Natural killer cell (primary cell): Measurements from ENCODE around the gene RARS1. TPM values are rescaled to one million over a fixed set of nuclear protein-coding genes. Genes with fewer than 3 reads are reported as not detected.

ENCODE experiments used
- ATAC-seq, 3 donors: fragments of 150-1000 bp in 2 of 3; fragments of 200-7000 bp in 1 of 3; cut with Tn5 transposase; 1 replicate in 1 of 3; 2 replicates in 2 of 3; pipeline ENCODE4 v1.10.0; 2021; ENCODE audit warnings: mild to moderate bottlenecking in 2 of 3, moderate library complexity in 2 of 3
- DNase-seq, 2 donors: peaks; one replicate each; pipeline versions ENCODE4 v3.0.0 to v3.0.0-alpha.2; 2013 to 2021; ENCODE audit warnings: mixed read lengths in 1 of 2
- H3K27ac ChIP-seq: one replicate; pipeline ENCODE4 v1.5.1; 2013; ENCODE audit warnings: mild to moderate bottlenecking, low read length
- H3K27me3 ChIP-seq: one replicate; pipeline ENCODE4 v1.6.1; 2013; ENCODE audit warnings: low read length; ENCODE audit not compliant: control insufficient read depth, insufficient read depth
- H3K36me3 ChIP-seq: one replicate; pipeline ENCODE4 v1.6.1; 2013; ENCODE audit warnings: low read length; ENCODE audit not compliant: control insufficient read depth, insufficient read depth
- H3K4me1 ChIP-seq: one replicate; pipeline ENCODE4 v1.6.1; 2013; ENCODE audit warnings: low read length; ENCODE audit not compliant: control insufficient read depth, insufficient read depth
- H3K4me3 ChIP-seq: one replicate; pipeline ENCODE4 v1.5.1; 2013; ENCODE audit warnings: low read length
- H3K9me3 ChIP-seq: one replicate; pipeline ENCODE4 v1.6.1; 2013; ENCODE audit warnings: low read length; ENCODE audit not compliant: control insufficient read depth, insufficient read depth
- H3K27ac Mint-ChIP-seq, 2 donors: one replicate each; pipeline ENCODE4 v1.8.0; 2022; ENCODE audit warnings: mild to moderate bottlenecking in 2 of 2, mixed read lengths in 2 of 2, moderate library complexity in 1 of 2
- H3K27me3 Mint-ChIP-seq, 2 donors: one replicate each; pipeline ENCODE4 v1.8.0; 2022; ENCODE audit warnings: low read depth in 2 of 2, mixed read lengths in 2 of 2
- H3K36me3 Mint-ChIP-seq: one replicate; pipeline ENCODE4 v1.8.0; 2022; ENCODE audit warnings: mixed read lengths
- H3K4me1 Mint-ChIP-seq, 2 donors: one replicate each; pipeline ENCODE4 v1.8.0; 2022; ENCODE audit warnings: mixed read lengths in 2 of 2
- H3K4me3 Mint-ChIP-seq: one replicate; pipeline ENCODE4 v1.8.0; 2022; ENCODE audit warnings: mild to moderate bottlenecking, moderate library complexity, mixed read lengths
- H3K9me3 Mint-ChIP-seq, 2 donors: one replicate each; pipeline ENCODE4 v1.8.0; 2022; ENCODE audit warnings: mixed read lengths in 2 of 2
- CTCF ChIP-seq: fragments of 200-600 bp; IDR thresholded peaks from one replicate; pipeline ENCODE4 v1.8.0; 2022; ENCODE audit warnings: antibody characterized with exemption
- WGBS: methylation state at CpG from one replicate; pipeline ENCODE4 v1.1.7; 2013; ENCODE audit warnings: missing lambda C conversion rate; ENCODE audit not compliant: insufficient coverage; 5-methylcytosine and 5-hydroxymethylcytosine counted together
- intact Hi-C: fragments of 100-400 bp; cut with micrococcal nuclease; formaldehyde crosslinking; loops from one replicate; pipeline ENCODE4 v1.14.2; 2022
- total RNA-seq, 4 donors: library from RNA; stranded (reverse); fragments of 120-200 nt in 1 of 4; gene quantifications; one replicate each; pipeline versions ENCODE4 v1.2.3 to v1.2.4, GENCODE V29; 2013 to 2022

Gene RARS1
- total RNA-seq, 3 donors from 2014 or later (not counting 1 experiment from before 2014, with no cell fraction given), result 51.0 to 53.2 (median 52.5) TPM

- WGBS, result 93% methylated on average over 2 of the region's 2 CpGs
Measured at GRCh38 chr5:168449166-168449565, 37.1 kb upstream of the RARS1 start.

GRCh38 chr5:168451565-168451964, 34.7 kb upstream of the RARS1 start:
- H3K9me3 Mint-ChIP-seq, result no peaks in the 10 kb centered on the region
- H3K27me3 Mint-ChIP-seq, result peaks cover 0 to 3% of the 10 kb centered on the region in 2 donors
- Histone ChIP-seq H3K9me3 (no peaks in the 10 kb centered on the region), H3K4me1 (no peaks in the 10 kb centered on the region), H3K4me3 (no peak overlapping the region), H3K27me3 (no peaks in the 10 kb centered on the region), H3K36me3 (no peaks in the 10 kb centered on the region), H3K27ac (no peak overlapping the region)
- DNase-seq (no peak), ATAC-seq (no peak)
- no peaks in the 10 kb centered on the region for H3K36me3 Mint-ChIP-seq
- no peak for TF ChIP-seq CTCF
- H3K4me3 Mint-ChIP-seq, result no peak overlapping the region
- WGBS, result 89% methylated on average over 3 of the region's 3 CpGs
- intact Hi-C loops, result no loop called here
- H3K27ac Mint-ChIP-seq, result no peak overlapping the region
- no peaks in the 10 kb centered on the region for H3K4me1 Mint-ChIP-seq

More at GRCh38 chr5:168449166-168449565, 37.1 kb upstream of the RARS1 start:
- Mint-ChIP-seq H3K4me3 (no peak overlapping the region), H3K4me1 (no peaks in the 10 kb centered on the region), H3K36me3 (no peaks in the 10 kb centered on the region), H3K9me3 (no peaks in the 10 kb centered on the region), H3K27me3 (peaks cover 0 to 3% of the 10 kb centered on the region in 2 donors), H3K27ac (no peak overlapping the region)
- H3K36me3 ChIP-seq, result no peaks in the 10 kb centered on the region
- TF ChIP-seq CTCF, result no peak
- no peak for ATAC-seq
- no peak overlapping the region for H3K27ac ChIP-seq
- H3K27me3 ChIP-seq, result no peaks in the 10 kb centered on the region
- H3K4me1 ChIP-seq, result no peaks in the 10 kb centered on the region
- DNase-seq, result no peak
- intact Hi-C loops, result no loop called here
- no peak overlapping the region for H3K4me3 ChIP-seq
- no peaks in the 10 kb centered on the region for H3K9me3 ChIP-seq

- no peak overlapping the region for H3K4me3 ChIP-seq
- DNase-seq (no peak), ATAC-seq (peak in 1 of 3 donors; percentile 21)
- 93% methylated on average over 12 of the region's 12 CpGs for WGBS
- H3K27ac Mint-ChIP-seq, result no peak overlapping the region
- no peaks in the 10 kb centered on the region for H3K27me3 Mint-ChIP-seq
- no peaks in the 10 kb centered on the region for H3K36me3 ChIP-seq
- H3K27ac ChIP-seq, result no peak overlapping the region
- H3K36me3 Mint-ChIP-seq, result no peaks in the 10 kb centered on the region
- intact Hi-C loops, result no loop called here
- H3K9me3 Mint-ChIP-seq, result no peaks in the 10 kb centered on the region
- H3K4me1 Mint-ChIP-seq, result no peaks in the 10 kb centered on the region
- H3K4me3 Mint-ChIP-seq, result no peak overlapping the region
- H3K4me1 ChIP-seq, result no peaks in the 10 kb centered on the region
- no peak for TF ChIP-seq CTCF
- H3K27me3 ChIP-seq, result no peaks in the 10 kb centered on the region
- no peaks in the 10 kb centered on the region for H3K9me3 ChIP-seq
Measured at GRCh38 chr5:168455201-168455600, 31.1 kb upstream of the RARS1 start.

GRCh38 chr5:168457542-168457941, 28.7 kb upstream of the RARS1 start:
- H3K36me3 ChIP-seq, result no peaks in the 10 kb centered on the region
- no peak overlapping the region for H3K27ac Mint-ChIP-seq
- H3K4me1 ChIP-seq, result no peaks in the 10 kb centered on the region
- no peak overlapping the region for H3K4me3 Mint-ChIP-seq
- no peaks in the 10 kb centered on the region for H3K36me3 Mint-ChIP-seq
- TF ChIP-seq CTCF, result no peak
- no peaks in the 10 kb centered on the region for H3K9me3 Mint-ChIP-seq
- H3K27ac ChIP-seq, result no peak overlapping the region
- DNase-seq (no peak), ATAC-seq (no peak)
- H3K4me3 ChIP-seq, result no peak overlapping the region
- no peaks in the 10 kb centered on the region for H3K9me3 ChIP-seq
- 85% methylated on average over 3 of the region's 3 CpGs for WGBS
- intact Hi-C loops, result no loop called here
- no peaks in the 10 kb centered on the region for H3K27me3 ChIP-seq
- H3K4me1 Mint-ChIP-seq, result no peaks in the 10 kb centered on the region
- H3K27me3 Mint-ChIP-seq, result no peaks in the 10 kb centered on the region
